HepG2 (cell line): ENCODE measurements around the gene SOWAHA.

Experiments used
- ADNP ChIP-seq: sonication (generic); formaldehyde crosslinking; IDR thresholded peaks from 2 replicates; pipeline ENCODE4 v1.4.0; 2020; ENCODE audit warnings: missing genetic modification reagents
- HIVEP1 ChIP-seq: sonication (generic); formaldehyde crosslinking; IDR thresholded peaks from 2 replicates; pipeline ENCODE4 v1.4.0; 2020; ENCODE audit warnings: mild to moderate bottlenecking, missing genetic modification reagents
- JUN ChIP-seq: sonication (generic); formaldehyde crosslinking; IDR thresholded peaks from 2 replicates; pipeline ENCODE4 v1.4.0; 2020; ENCODE audit warnings: mild to moderate bottlenecking, missing genetic modification reagents
- KLF9 ChIP-seq: IDR thresholded peaks from 2 replicates; pipeline ENCODE4 v1.6.1; 2016; ENCODE audit warnings: low read depth
- MAFG ChIP-seq: sonication (generic); formaldehyde crosslinking; IDR thresholded peaks from 2 replicates; pipeline ENCODE4 v1.5.1; 2020; ENCODE audit warnings: mild to moderate bottlenecking, missing genetic modification reagents
- MZF1 ChIP-seq: sonication (generic); formaldehyde crosslinking; IDR thresholded peaks from 2 replicates; pipeline ENCODE4 v1.8.1; 2023; ENCODE audit warnings: mild to moderate bottlenecking, missing genetic modification reagents, borderline replicate concordance
- NFE2L1 ChIP-seq: sonication (generic); formaldehyde crosslinking; IDR thresholded peaks from 2 replicates; pipeline ENCODE4 v1.4.0; 2020; ENCODE audit warnings: missing genetic modification reagents, mild to moderate bottlenecking, borderline replicate concordance
- POLR2AphosphoS2 ChIP-seq: IDR thresholded peaks from 2 replicates; pipeline ENCODE4 v1.6.1; 2011; ENCODE audit warnings: low read depth, low read length, improper control_type of control experiment
- RFX5 ChIP-seq: IDR thresholded peaks from 2 replicates; pipeline ENCODE4 v1.6.1; 2011; ENCODE audit warnings: low read depth, low read length, improper control_type of control experiment
- ZNF615 ChIP-seq: sonication (generic); formaldehyde crosslinking; IDR thresholded peaks from 2 replicates; pipeline ENCODE4 v1.5.0; 2020; ENCODE audit warnings: mild to moderate bottlenecking, missing genetic modification reagents, borderline replicate concordance
- ZNF724P ChIP-seq: sonication (generic); formaldehyde crosslinking; IDR thresholded peaks from 2 replicates; pipeline ENCODE4 v1.8.0; 2022; ENCODE audit warnings: missing genetic modification reagents, borderline replicate concordance
- TF ChIP-seq, protein P1 (sequence below): sonication (generic); formaldehyde crosslinking; conservative IDR thresholded peaks from 2 replicates; pipeline ENCODE4 v1.5.0; 2020; ENCODE audit warnings: missing genetic modification reagents

DNA sequence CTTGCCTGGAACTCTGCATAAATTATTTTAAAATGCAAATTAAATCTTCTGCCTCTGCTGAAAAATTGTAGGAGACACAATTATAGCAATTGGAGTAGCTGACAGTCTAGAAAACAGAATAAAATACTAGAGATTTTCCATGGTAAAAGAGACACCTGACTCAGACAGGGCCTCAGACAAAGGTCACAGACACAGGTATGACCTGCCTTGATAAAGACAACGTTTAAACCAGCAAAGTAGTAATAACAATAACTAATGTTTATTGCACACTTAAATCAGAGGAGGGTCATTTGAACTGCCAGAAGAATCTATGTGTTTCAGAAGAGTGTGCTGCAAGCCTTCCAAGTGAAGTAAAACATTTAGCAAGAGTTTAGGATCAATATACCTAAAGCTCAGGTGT is 3.9 kb downstream of the SOWAHA start:
- no peak for TF ChIP-seq MZF1
- TF ChIP-seq ADNP (CRISPR knock-in tag): no peak
- no peak for TF ChIP-seq HIVEP1 (CRISPR knock-in tag)
- no peak for TF ChIP-seq NFE2L1
- no peak for TF ChIP-seq KLF9 (CRISPR knock-in tag)
- no peak for TF ChIP-seq MAFG (CRISPR knock-in tag)
- TF ChIP-seq RFX5: no peak
- no peak for TF ChIP-seq POLR2AphosphoS2
- TF ChIP-seq ZNF615 (CRISPR knock-in tag): no peak
- TF ChIP-seq, protein P1, sequence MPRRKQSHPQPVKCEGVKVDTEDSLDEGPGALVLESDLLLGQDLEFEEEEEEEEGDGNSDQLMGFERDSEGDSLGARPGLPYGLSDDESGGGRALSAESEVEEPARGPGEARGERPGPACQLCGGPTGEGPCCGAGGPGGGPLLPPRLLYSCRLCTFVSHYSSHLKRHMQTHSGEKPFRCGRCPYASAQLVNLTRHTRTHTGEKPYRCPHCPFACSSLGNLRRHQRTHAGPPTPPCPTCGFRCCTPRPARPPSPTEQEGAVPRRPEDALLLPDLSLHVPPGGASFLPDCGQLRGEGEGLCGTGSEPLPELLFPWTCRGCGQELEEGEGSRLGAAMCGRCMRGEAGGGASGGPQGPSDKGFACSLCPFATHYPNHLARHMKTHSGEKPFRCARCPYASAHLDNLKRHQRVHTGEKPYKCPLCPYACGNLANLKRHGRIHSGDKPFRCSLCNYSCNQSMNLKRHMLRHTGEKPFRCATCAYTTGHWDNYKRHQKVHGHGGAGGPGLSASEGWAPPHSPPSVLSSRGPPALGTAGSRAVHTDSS (CRISPR knock-in tag): no peak
- TF ChIP-seq ZNF724P (CRISPR knock-in tag): no peak
- no peak for TF ChIP-seq JUN (CRISPR knock-in tag)
